ENCODE results near the gene CFAP47.
"Not testable (repeated sequence)": the region's sequence is repeated elsewhere in the genome, so short reads cannot be mapped to it uniquely, and the experiment has no call there.

- TF ChIP-seq, protein P1, sequence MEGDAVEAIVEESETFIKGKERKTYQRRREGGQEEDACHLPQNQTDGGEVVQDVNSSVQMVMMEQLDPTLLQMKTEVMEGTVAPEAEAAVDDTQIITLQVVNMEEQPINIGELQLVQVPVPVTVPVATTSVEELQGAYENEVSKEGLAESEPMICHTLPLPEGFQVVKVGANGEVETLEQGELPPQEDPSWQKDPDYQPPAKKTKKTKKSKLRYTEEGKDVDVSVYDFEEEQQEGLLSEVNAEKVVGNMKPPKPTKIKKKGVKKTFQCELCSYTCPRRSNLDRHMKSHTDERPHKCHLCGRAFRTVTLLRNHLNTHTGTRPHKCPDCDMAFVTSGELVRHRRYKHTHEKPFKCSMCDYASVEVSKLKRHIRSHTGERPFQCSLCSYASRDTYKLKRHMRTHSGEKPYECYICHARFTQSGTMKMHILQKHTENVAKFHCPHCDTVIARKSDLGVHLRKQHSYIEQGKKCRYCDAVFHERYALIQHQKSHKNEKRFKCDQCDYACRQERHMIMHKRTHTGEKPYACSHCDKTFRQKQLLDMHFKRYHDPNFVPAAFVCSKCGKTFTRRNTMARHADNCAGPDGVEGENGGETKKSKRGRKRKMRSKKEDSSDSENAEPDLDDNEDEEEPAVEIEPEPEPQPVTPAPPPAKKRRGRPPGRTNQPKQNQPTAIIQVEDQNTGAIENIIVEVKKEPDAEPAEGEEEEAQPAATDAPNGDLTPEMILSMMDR (IDR thresholded peaks at IDR 0.05): not testable (repeated sequence)
- TF ChIP-seq POLR2A (IDR thresholded peaks at IDR 0.05): not testable (repeated sequence)
Observed at GRCh38 chrX:36088939-36089338, 169.4 kb downstream of the CFAP47 start.
